Neuronal stem cell (in vitro differentiated cells): ENCODE data around the gene YEATS2.
"Not testable (repeated sequence)": the region's sequence is repeated elsewhere in the genome, so short reads cannot be mapped to it uniquely, and the experiment has no call there.

Source experiments
- DNase-seq: peaks from one replicate; pipeline ENCODE4 v3.0.0-alpha.2; 2013; ENCODE audit warnings: low spot score
- H2AFZ ChIP-seq: one replicate; pipeline ENCODE4 v1.6.1; 2013; ENCODE audit warnings: mild to moderate bottlenecking, low read length, inconsistent platforms
- H2AK5ac ChIP-seq: 2 replicates; pipeline ENCODE4 v1.6.1; 2013; ENCODE audit warnings: low read depth, mild to moderate bottlenecking, inconsistent platforms, low read length, moderate library complexity, mixed read lengths
- H2BK120ac ChIP-seq: 2 replicates; pipeline ENCODE4 v1.6.1; 2013; ENCODE audit warnings: low read depth, mild to moderate bottlenecking, inconsistent platforms, low read length, moderate library complexity, mixed read lengths
- H2BK12ac ChIP-seq: one replicate; pipeline ENCODE4 v1.6.1; 2013; ENCODE audit warnings: low read length, inconsistent platforms
- H2BK15ac ChIP-seq: 2 replicates; pipeline ENCODE4 v1.6.1; 2013; ENCODE audit warnings: mild to moderate bottlenecking, low read length, inconsistent platforms, mixed read lengths
- H2BK5ac ChIP-seq: one replicate; pipeline ENCODE4 v1.6.1; 2013; ENCODE audit warnings: inconsistent platforms, mild to moderate bottlenecking, low read length, moderate library complexity
- H3K14ac ChIP-seq: one replicate; pipeline ENCODE4 v1.6.1; 2013; ENCODE audit warnings: low read length, inconsistent platforms
- H3K18ac ChIP-seq: 2 replicates; pipeline ENCODE4 v1.6.1; 2013; ENCODE audit warnings: low read length, inconsistent platforms
- H3K23ac ChIP-seq: 2 replicates; pipeline ENCODE4 v1.6.1; 2013; ENCODE audit warnings: low read depth, mild to moderate bottlenecking, mixed read lengths, low read length, inconsistent platforms; ENCODE audit not compliant: poor library complexity
- H3K27ac ChIP-seq: replicated peaks from 3 replicates; pipeline ENCODE4 v1.5.1; 2013; ENCODE audit warnings: low read length, inconsistent platforms
- H3K27me3 ChIP-seq, 3 experiments: 2 replicates each; pipeline ENCODE4 v1.6.1; 2013; ENCODE audit warnings: low read length in 3 of 3, mild to moderate bottlenecking in 2 of 3, inconsistent platforms in 1 of 3, low read depth in 1 of 3, mixed read lengths in 1 of 3, moderate library complexity in 1 of 3; ENCODE audit not compliant: control insufficient read depth in 3 of 3, insufficient read depth in 3 of 3
- H3K36me3 ChIP-seq, 2 donors: replicated peaks in 1 of 2; 2 replicates each; pipeline ENCODE4 v1.6.1; 2013; ENCODE audit warnings: low read length in 2 of 2; ENCODE audit not compliant: control insufficient read depth in 2 of 2, insufficient read depth in 2 of 2
- H3K4ac ChIP-seq: 2 replicates; pipeline ENCODE4 v1.6.1; 2013; ENCODE audit warnings: inconsistent platforms, mild to moderate bottlenecking, low read length, moderate library complexity
- H3K4me1 ChIP-seq, 2 donors: 1 replicate in 1 of 2; 2 replicates in 1 of 2; pipeline ENCODE4 v1.6.1; 2013; ENCODE audit warnings: low read length in 2 of 2, low read depth in 1 of 2; ENCODE audit not compliant: control insufficient read depth in 2 of 2, insufficient read depth in 1 of 2
- H3K4me2 ChIP-seq: one replicate; pipeline ENCODE4 v1.6.1; 2013; ENCODE audit warnings: mild to moderate bottlenecking, low read length, inconsistent platforms; ENCODE audit not compliant: insufficient read depth, poor library complexity, severe bottlenecking
- H3K4me3 ChIP-seq, 2 donors: 2 replicates each; pipeline ENCODE4 v1.5.1; 2013; ENCODE audit warnings: low read length in 2 of 2, mild to moderate bottlenecking in 2 of 2, inconsistent platforms in 1 of 2, moderate library complexity in 1 of 2
- H3K79me1 ChIP-seq: one replicate; pipeline ENCODE4 v1.6.1; 2013; ENCODE audit warnings: low read depth, mild to moderate bottlenecking, inconsistent platforms, low read length, moderate library complexity
- H3K9ac ChIP-seq: one replicate; pipeline ENCODE4 v1.6.1; 2013; ENCODE audit warnings: mild to moderate bottlenecking, low read depth, low read length, inconsistent platforms; ENCODE audit not compliant: poor library complexity
- H3K9me3 ChIP-seq, 2 donors: replicated peaks in 1 of 2; 2 replicates each; pipeline versions ENCODE3 to v1.6.1; 2013; ENCODE audit warnings: low read length in 2 of 2, mild to moderate bottlenecking in 2 of 2, inconsistent platforms in 1 of 2, low read depth in 1 of 2, mixed read lengths in 1 of 2, moderate library complexity in 1 of 2; ENCODE audit not compliant: control insufficient read depth in 2 of 2, insufficient read depth in 1 of 2
- H4K8ac ChIP-seq: one replicate; pipeline ENCODE4 v1.6.1; 2013; ENCODE audit warnings: low read depth, mild to moderate bottlenecking, inconsistent platforms, low read length, moderate library complexity
- H4K91ac ChIP-seq: one replicate; pipeline ENCODE4 v1.6.1; 2013; ENCODE audit warnings: low read length, low read depth, mild to moderate bottlenecking, inconsistent platforms; ENCODE audit not compliant: poor library complexity
- WGBS, 2 donors: extraction: QIAGEN DNeasy Blood & Tissue Kit; methylation state at CpG; one replicate each; pipeline ENCODE4 v1.1.7; 2013; ENCODE audit warnings: missing lambda C conversion rate in 2 of 2, mixed read lengths in 1 of 2; ENCODE audit not compliant: insufficient read length in 2 of 2, insufficient replicate concordance in 1 of 2; ENCODE audit errors: extremely low coverage in 2 of 2; 5-methylcytosine and 5-hydroxymethylcytosine counted together

Gene YEATS2

DNA sequence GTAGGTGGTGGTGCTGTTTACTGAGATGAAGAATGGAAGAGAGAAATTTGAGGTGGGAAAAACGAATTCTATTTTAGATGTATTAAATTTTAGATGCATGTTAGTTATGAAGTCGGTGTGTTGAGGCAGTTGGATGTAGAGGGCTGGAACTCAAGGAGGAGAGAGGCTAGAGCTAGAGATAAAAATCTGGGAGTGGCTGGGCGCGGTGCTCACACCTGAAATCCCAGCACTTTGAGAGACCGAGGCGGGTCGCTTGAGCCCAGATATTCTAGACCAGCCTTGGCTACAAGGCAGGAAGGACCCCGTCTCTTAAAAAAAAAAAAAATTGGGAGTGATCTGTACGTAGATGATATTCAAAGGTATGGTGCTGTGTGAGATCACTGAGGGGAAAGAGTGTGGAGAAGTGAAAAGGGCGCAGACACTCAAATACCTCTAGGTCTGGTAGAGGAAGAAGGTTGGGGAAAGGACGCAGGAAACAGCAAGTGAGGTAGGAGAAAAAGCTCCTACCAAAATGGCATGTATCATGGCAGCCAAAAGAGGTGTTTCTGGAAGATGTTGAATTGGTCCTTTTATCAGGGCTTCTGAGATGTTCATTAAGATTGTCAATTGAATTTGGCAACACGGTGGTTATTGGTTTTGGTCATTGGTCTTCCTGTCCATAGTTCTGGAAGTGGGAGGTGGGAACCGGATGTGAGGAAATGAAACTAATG is 1.8 kb downstream of the YEATS2 start:
- H2BK15ac ChIP-seq: no peak overlapping the region
- H2BK5ac ChIP-seq: no peak overlapping the region
- H3K36me3 ChIP-seq: peaks cover 4 to 19% of the 10 kb centered on the region in 2 donors
- WGBS, 2 donors: 100% methylated on average over 1 of the region's 13 CpGs; no CpG with 5 or more reads in 1 of the 2 donors
- H3K27ac ChIP-seq: no peak overlapping the region
- peak overlapping the region; percentile 77 to 95 for H3K4me3 ChIP-seq
- peaks cover 4 to 5% of the 10 kb centered on the region in 2 donors for H3K4me1 ChIP-seq
- no peak overlapping the region for H3K9ac ChIP-seq
- no peak overlapping the region for H3K18ac ChIP-seq
- peaks cover 5% of the 10 kb centered on the region for H3K79me1 ChIP-seq
- no peak overlapping the region for H4K91ac ChIP-seq
- no peak for DNase-seq
- peaks cover 0 to 5% of the 10 kb centered on the region in 2 donors for H3K9me3 ChIP-seq
- H2AFZ ChIP-seq: no peak overlapping the region
- H3K4me2 ChIP-seq: peak overlapping the region; percentile 60
- H4K8ac ChIP-seq: no peak overlapping the region
- no peak overlapping the region for H2BK12ac ChIP-seq
- no peak overlapping the region for H3K4ac ChIP-seq
- H3K27me3 ChIP-seq: peaks cover 0 to 3% (median 0%) of the 10 kb centered on the region in 3 experiments
- no peak overlapping the region for H2AK5ac ChIP-seq
- H2BK120ac ChIP-seq: no peak overlapping the region
- no peak overlapping the region for H3K23ac ChIP-seq
- no peak overlapping the region for H3K14ac ChIP-seq

DNA sequence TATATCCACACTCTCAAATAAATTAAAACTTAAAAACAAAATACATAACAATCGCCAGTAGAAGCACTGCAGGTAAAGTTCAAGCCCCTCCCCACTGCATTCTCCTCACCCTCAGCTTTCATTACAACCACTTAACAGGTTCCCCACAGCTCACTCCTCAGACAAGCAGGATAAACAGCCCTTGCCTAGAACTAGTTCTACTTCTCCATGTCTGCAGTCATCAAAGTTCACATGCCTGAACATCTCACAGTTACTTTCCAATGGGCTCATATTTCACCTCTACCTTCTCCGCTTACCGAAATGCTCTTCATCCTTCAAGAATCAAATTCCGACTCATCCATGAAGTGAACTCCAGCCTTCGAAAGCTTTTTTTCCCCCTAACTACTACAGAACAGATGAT is 4.1 kb downstream of the YEATS2 start:
- no peak overlapping the region for H2AK5ac ChIP-seq
- peaks cover 5% of the 10 kb centered on the region for H3K79me1 ChIP-seq
- no peak overlapping the region for H3K27ac ChIP-seq
- H2BK12ac ChIP-seq: no peak overlapping the region
- H3K27me3 ChIP-seq: no peaks in the 10 kb centered on the region
- no peak overlapping the region for H3K4me2 ChIP-seq
- no peak overlapping the region for H3K23ac ChIP-seq
- H3K18ac ChIP-seq: no peak overlapping the region
- H2AFZ ChIP-seq: no peak overlapping the region
- no peak overlapping the region for H4K8ac ChIP-seq
- no peak overlapping the region for H2BK5ac ChIP-seq
- H2BK15ac ChIP-seq: no peak overlapping the region
- no CpG with 5 or more reads among the region's 5 CpGs for WGBS, 2 donors
- no peak for DNase-seq
- no peak overlapping the region for H4K91ac ChIP-seq
- H3K9ac ChIP-seq: no peak overlapping the region
- no peak overlapping the region for H3K4ac ChIP-seq
- H3K9me3 ChIP-seq: peaks cover 0 to 5% of the 10 kb centered on the region in 2 donors
- no peak overlapping the region for H3K4me3 ChIP-seq
- peaks cover 4 to 5% of the 10 kb centered on the region in 2 donors for H3K4me1 ChIP-seq
- H2BK120ac ChIP-seq: no peak overlapping the region
- no peak overlapping the region for H3K14ac ChIP-seq
- H3K36me3 ChIP-seq: peaks cover 4 to 25% of the 10 kb centered on the region in 2 donors

GRCh38 chr3:183703892-183704291 is 6.3 kb downstream of the YEATS2 start:
- H3K4me2 ChIP-seq, H3K14ac ChIP-seq, H2BK120ac ChIP-seq, H2AK5ac ChIP-seq, H3K27me3 ChIP-seq, H3K79me1 ChIP-seq, H3K9ac ChIP-seq, H4K91ac ChIP-seq, H3K4me3 ChIP-seq, H3K18ac ChIP-seq, H2AFZ ChIP-seq, H3K4ac ChIP-seq, H2BK15ac ChIP-seq, H4K8ac ChIP-seq, H2BK12ac ChIP-seq, H3K9me3 ChIP-seq, H3K4me1 ChIP-seq, DNase-seq, H3K23ac ChIP-seq, H3K27ac ChIP-seq, H2BK5ac ChIP-seq: not testable (repeated sequence)
- peaks cover 4 to 27% of the 10 kb centered on the region in 2 donors for H3K36me3 ChIP-seq
- no CpG with 5 or more reads among the region's 6 CpGs for WGBS, 2 donors

GRCh38 chr3:183710231-183710630 is 12.6 kb downstream of the YEATS2 start:
- H3K4me3 ChIP-seq: no peak overlapping the region
- H4K91ac ChIP-seq: no peak overlapping the region
- peaks cover 4% of the 10 kb centered on the region for H3K79me1 ChIP-seq
- H3K9me3 ChIP-seq: no peaks in the 10 kb centered on the region
- H3K23ac ChIP-seq: no peak overlapping the region
- H3K36me3 ChIP-seq: peaks cover 0 to 30% of the 10 kb centered on the region in 2 donors
- no peak overlapping the region for H2AK5ac ChIP-seq
- peaks cover 0 to 1% of the 10 kb centered on the region in 2 donors for H3K4me1 ChIP-seq
- DNase-seq: no peak
- no peak overlapping the region for H3K27ac ChIP-seq
- H3K18ac ChIP-seq: no peak overlapping the region
- H3K9ac ChIP-seq: no peak overlapping the region
- no peak overlapping the region for H4K8ac ChIP-seq
- no peak overlapping the region for H3K4ac ChIP-seq
- H3K27me3 ChIP-seq: no peaks in the 10 kb centered on the region
- no peak overlapping the region for H2BK120ac ChIP-seq
- no peak overlapping the region for H2AFZ ChIP-seq
- no peak overlapping the region for H2BK5ac ChIP-seq
- no peak overlapping the region for H3K14ac ChIP-seq
- no peak overlapping the region for H2BK12ac ChIP-seq
- H2BK15ac ChIP-seq: no peak overlapping the region
- no peak overlapping the region for H3K4me2 ChIP-seq
